Stimulated activated CD8-positive, alpha-beta memory T cell treated with anti-CD3 and anti-CD28 coated beads, Interleukin-15, amount 100 ng/mL, for 48 hours (primary cell): ENCODE data around the gene UBE2J2.

Experiments used
- DNase-seq, 2 donors: peaks; one replicate each; pipeline ENCODE4 v3.0.0-alpha.2; 2020; ENCODE audit warnings: low read depth in 2 of 2

The UBE2J2 gene

GRCh38 chr1:1239614-1240347 is 33.9 kb downstream of the UBE2J2 start:
- DNase-seq, result no peak

GRCh38 chr1:1239227-1239613 is 34.4 kb downstream of the UBE2J2 start:
- no peak for DNase-seq

- no peak for DNase-seq
Measured at GRCh38 chr1:1238702-1239178, 34.9 kb downstream of the UBE2J2 start.

GRCh38 chr1:1237874-1238701 is 35.6 kb downstream of the UBE2J2 start:
- no peak for DNase-seq

GRCh38 chr1:1236945-1237873 is 36.4 kb downstream of the UBE2J2 start:
- DNase-seq, result no peak

- DNase-seq, result no peak
Measured at GRCh38 chr1:1236176-1236763, 37.4 kb downstream of the UBE2J2 start.

- DNase-seq, result no peak
Measured at GRCh38 chr1:1235016-1235744, 38.5 kb downstream of the UBE2J2 start.

GRCh38 chr1:1234180-1234808 is 39.4 kb downstream of the UBE2J2 start:
- no peak for DNase-seq

GRCh38 chr1:1233567-1233892 is 40.1 kb downstream of the UBE2J2 start:
- DNase-seq, result no peak

GRCh38 chr1:1232796-1233566 is 40.7 kb downstream of the UBE2J2 start:
- DNase-seq, result no peak

- DNase-seq, result no peak
Measured at GRCh38 chr1:1232208-1232795, 41.4 kb downstream of the UBE2J2 start, which contains the start of gene B3GALT6. TSS of gene B3GALT6 (plus strand) at chr1:1232237. CDS start at chr1:1232279, 42 bp downstream.

- DNase-seq, result peak; percentile 95 to 96
Measured at GRCh38 chr1:1231400-1232207, 42.0 kb downstream of the UBE2J2 start, which contains the start of gene SDF4. TSS of gene SDF4 (minus strand) at chr1:1232001. CDS start at chr1:1228772, 3,229 bp downstream.

- no peak for DNase-seq
Measured at GRCh38 chr1:1230656-1231399, 42.8 kb downstream of the UBE2J2 start.

GRCh38 chr1:1229770-1230169 is 43.9 kb downstream of the UBE2J2 start:
- DNase-seq, result no peak

- DNase-seq, result no peak
Measured at GRCh38 chr1:1228596-1229321, 44.9 kb downstream of the UBE2J2 start.

GRCh38 chr1:1228187-1228586 is 45.5 kb downstream of the UBE2J2 start:
- DNase-seq, result no peak

GRCh38 chr1:1227386-1227785 is 46.3 kb downstream of the UBE2J2 start:
- DNase-seq, result no peak
